Activated T-cell treated with anti-CD3 and anti-CD28 coated beads, Interleukin-2, amount 50 U/mL, for 4 hours (primary cell): Measurements from ENCODE around the gene C1orf174. TPM values are rescaled to one million over a fixed set of nuclear protein-coding genes. Genes with fewer than 3 reads are reported as not detected.

Experiments used
- ATAC-seq, 2 donors: fragments of 200-7000 bp; cut with Tn5 transposase; one replicate each; pipeline ENCODE4 v1.10.0; 2021
- DNase-seq: peaks from one replicate; pipeline ENCODE4 v3.0.0-alpha.2; 2020
- H3K27me3 Mint-ChIP-seq: one replicate; pipeline ENCODE4 v1.8.0; 2021; ENCODE audit warnings: low read depth, mixed read lengths
- H3K36me3 Mint-ChIP-seq: one replicate; pipeline ENCODE4 v1.8.0; 2022; ENCODE audit warnings: mixed read lengths; ENCODE audit not compliant: insufficient read depth
- H3K4me1 Mint-ChIP-seq: one replicate; pipeline ENCODE4 v1.8.0; 2021; ENCODE audit warnings: low read depth, mixed read lengths
- H3K4me3 Mint-ChIP-seq: one replicate; pipeline ENCODE4 v1.8.0; 2021; ENCODE audit warnings: mild to moderate bottlenecking, moderate library complexity, mixed read lengths
- H3K9me3 Mint-ChIP-seq: one replicate; pipeline ENCODE4 v1.8.0; 2021; ENCODE audit warnings: mixed read lengths
- total RNA-seq, 3 donors: library from RNA; stranded (reverse); gene quantifications; one replicate each; pipeline ENCODE4 v1.2.1, GENCODE V29; 2021

C1orf174 gene
- total RNA-seq, 3 donors from 2014 or later = 55.0 to 61.8 (median 60.5) TPM

DNA sequence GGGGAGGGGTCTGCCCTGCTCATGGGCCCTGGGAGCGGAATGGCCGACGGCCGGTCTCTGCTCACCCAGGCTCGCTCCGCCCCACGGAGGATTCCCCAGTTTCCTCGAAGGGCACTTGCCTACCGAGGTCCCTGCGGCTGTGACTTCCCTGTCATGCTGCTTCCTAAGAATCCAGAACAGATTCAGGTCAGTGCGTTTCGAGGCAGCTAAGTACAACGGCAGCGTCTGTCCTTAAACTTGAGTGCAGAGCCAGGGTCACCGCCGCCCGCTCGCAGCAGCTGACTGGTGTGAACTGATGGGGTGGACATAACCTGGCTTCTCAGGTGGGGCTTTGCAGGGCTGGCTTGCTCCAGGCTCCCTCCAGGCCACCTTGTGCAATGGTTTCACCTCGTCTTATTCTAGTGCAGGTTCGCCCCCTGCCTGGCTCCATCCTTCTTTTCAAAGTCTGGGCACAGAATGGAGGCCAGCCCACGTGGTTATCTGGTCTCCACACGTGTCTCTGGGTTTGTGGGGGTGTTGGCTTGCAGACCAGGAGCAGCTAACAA lies 7.6 kb upstream of the C1orf174 start:
- Mint-ChIP-seq H3K4me1 (peaks cover 24% of the 10 kb centered on the region), H3K9me3 (no peaks in the 10 kb centered on the region), H3K27me3 (no peaks in the 10 kb centered on the region), H3K36me3 (no peaks in the 10 kb centered on the region), H3K4me3 (no peak overlapping the region)
- ATAC-seq = no peak
- DNase-seq = no peak

DNA sequence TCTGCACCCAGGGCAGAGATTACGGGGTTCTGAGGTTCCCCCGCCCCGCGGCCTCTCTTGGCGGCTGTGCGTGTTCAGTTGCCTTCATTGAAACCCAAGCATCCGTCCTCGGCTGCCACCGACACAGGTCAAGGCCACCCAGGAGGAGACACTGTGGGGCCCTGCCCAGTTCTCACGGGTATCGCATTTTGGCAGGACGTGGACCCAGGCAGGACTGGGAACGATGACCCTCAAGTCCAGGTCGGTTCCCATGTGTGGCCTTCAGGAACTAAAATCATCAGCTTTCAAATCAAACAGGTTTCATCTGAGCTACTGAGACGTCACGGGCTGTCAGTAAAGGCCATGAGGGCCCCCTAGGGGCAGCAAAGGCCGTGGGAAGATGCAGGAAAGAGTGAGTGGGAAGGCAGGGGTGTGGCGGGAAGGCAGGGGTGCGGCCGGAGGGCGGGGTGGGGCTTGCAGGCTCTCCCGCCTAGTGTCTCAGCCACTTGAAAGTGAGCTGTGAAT lies 7.0 kb upstream of the C1orf174 start:
- ATAC-seq = no peak
- DNase-seq = no peak
- Mint-ChIP-seq H3K4me1 (peaks cover 30% of the 10 kb centered on the region), H3K9me3 (no peaks in the 10 kb centered on the region), H3K4me3 (no peak overlapping the region), H3K27me3 (no peaks in the 10 kb centered on the region), H3K36me3 (no peaks in the 10 kb centered on the region)

GRCh38 chr1:3906672-3907020 lies 6.6 kb upstream of the C1orf174 start:
- Mint-ChIP-seq H3K36me3 (no peaks in the 10 kb centered on the region), H3K4me3 (no peak overlapping the region), H3K4me1 (peaks cover 34% of the 10 kb centered on the region), H3K27me3 (no peaks in the 10 kb centered on the region), H3K9me3 (no peaks in the 10 kb centered on the region)
- no peak for ATAC-seq
- no peak for DNase-seq

GRCh38 chr1:3905953-3906671 lies 6.0 kb upstream of the C1orf174 start:
- DNase-seq = no peak
- H3K36me3 Mint-ChIP-seq = no peaks in the 10 kb centered on the region
- no peaks in the 10 kb centered on the region for H3K27me3 Mint-ChIP-seq
- H3K4me1 Mint-ChIP-seq = peaks cover 34% of the 10 kb centered on the region
- no peak overlapping the region for H3K4me3 Mint-ChIP-seq
- ATAC-seq = no peak
- no peaks in the 10 kb centered on the region for H3K9me3 Mint-ChIP-seq

- Mint-ChIP-seq H3K36me3 (no peaks in the 10 kb centered on the region), H3K4me3 (no peak overlapping the region), H3K4me1 (peaks cover 30% of the 10 kb centered on the region), H3K9me3 (no peaks in the 10 kb centered on the region), H3K27me3 (no peaks in the 10 kb centered on the region)
- no peak for DNase-seq
- ATAC-seq = no peak
These were observed 5.3 kb upstream of the C1orf174 start for GRCh38 chr1:3905266-3905952.

- H3K4me3 Mint-ChIP-seq = no peak overlapping the region
- no peaks in the 10 kb centered on the region for H3K27me3 Mint-ChIP-seq
- no peaks in the 10 kb centered on the region for H3K36me3 Mint-ChIP-seq
- no peak for DNase-seq
- peaks cover 30% of the 10 kb centered on the region for H3K4me1 Mint-ChIP-seq
- ATAC-seq = no peak
- H3K9me3 Mint-ChIP-seq = no peaks in the 10 kb centered on the region
These were observed 4.7 kb upstream of the C1orf174 start for GRCh38 chr1:3904843-3905185.

GRCh38 chr1:3904006-3904842 lies 4.2 kb upstream of the C1orf174 start:
- H3K9me3 Mint-ChIP-seq = no peaks in the 10 kb centered on the region
- H3K4me1 Mint-ChIP-seq = peaks cover 32% of the 10 kb centered on the region
- ATAC-seq = no peak
- DNase-seq = no peak
- H3K27me3 Mint-ChIP-seq = no peaks in the 10 kb centered on the region
- no peak overlapping the region for H3K4me3 Mint-ChIP-seq
- H3K36me3 Mint-ChIP-seq = no peaks in the 10 kb centered on the region

DNA sequence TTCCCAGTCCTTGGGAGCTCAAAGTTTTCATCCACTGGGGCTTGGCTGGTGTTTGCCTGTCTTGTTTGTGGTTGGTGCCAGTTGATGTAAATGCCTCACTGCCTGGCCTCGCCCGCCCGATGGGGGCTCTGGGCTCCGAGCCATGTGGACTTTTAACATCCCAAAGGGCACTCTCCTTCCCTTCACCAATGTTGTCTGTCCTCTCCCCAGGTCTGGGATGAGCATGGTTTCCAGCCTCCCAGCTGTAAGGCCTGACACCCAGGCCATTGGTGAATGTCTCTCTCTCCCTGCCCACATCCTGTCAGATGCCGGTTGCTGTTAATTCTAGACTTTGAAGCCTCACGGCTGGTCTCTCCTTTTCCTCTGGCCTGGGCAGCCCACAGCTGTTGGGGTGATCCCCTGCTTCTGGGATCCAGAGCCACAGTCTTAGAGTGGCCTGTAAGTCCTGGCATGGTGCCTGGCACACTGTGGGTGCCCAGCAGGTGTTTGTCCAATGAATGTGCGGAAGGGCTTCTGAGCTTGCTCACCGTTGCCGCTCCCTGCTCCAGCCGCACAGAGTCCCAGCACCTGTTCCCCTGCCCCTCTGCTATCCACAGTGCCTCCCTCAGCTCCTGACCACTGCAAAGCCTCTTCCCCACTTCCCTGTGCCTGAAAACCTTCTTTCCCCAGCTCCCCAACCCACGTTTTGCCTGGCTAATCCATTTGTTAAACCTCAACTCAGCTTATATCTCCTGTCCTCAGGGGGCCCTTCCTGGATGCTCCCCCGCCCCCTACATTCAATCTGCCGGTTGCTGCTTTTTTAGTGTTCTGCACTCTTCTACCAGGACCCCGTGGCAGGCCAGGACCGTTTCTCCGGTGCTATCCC lies 3.3 kb upstream of the C1orf174 start:
- Mint-ChIP-seq H3K9me3 (peaks cover 3% of the 10 kb centered on the region), H3K27me3 (no peaks in the 10 kb centered on the region), H3K36me3 (peaks cover 2% of the 10 kb centered on the region), H3K4me3 (no peak overlapping the region), H3K4me1 (peaks cover 40% of the 10 kb centered on the region)
- DNase-seq = no peak
- no peak for ATAC-seq

- peak overlapping the region; percentile 89 for H3K4me3 Mint-ChIP-seq
- DNase-seq (peak; percentile 15), ATAC-seq (no peak)
- H3K27me3 Mint-ChIP-seq = no peaks in the 10 kb centered on the region
- H3K9me3 Mint-ChIP-seq = peaks cover 9% of the 10 kb centered on the region
- peaks cover 6% of the 10 kb centered on the region for H3K36me3 Mint-ChIP-seq
- H3K4me1 Mint-ChIP-seq = peaks cover 41% of the 10 kb centered on the region
These were observed 2.6 kb upstream of the C1orf174 start for GRCh38 chr1:3902571-3903091.

DNA sequence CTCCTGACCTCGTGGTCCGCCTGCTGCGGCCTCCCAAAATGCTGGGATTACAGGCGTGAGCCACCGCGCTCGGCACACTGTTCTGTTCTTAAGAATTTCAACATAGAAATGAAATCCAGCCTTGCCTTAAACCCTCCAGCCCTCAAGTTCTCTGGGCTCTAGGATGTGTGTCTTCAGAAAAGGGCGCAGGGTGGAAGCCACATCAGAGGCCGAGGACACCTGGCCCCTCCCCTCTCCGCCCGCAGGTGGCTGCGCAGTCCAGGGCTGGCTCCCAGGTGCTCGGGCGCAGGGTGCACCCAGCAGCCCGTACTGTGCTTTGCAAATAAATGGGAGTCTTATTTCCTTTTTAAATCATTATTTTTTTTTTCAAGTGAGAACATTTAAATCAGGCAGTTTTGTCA lies 2.0 kb upstream of the C1orf174 start:
- Mint-ChIP-seq H3K4me3 (peak overlapping the region; percentile 89), H3K36me3 (peaks cover 9% of the 10 kb centered on the region), H3K27me3 (no peaks in the 10 kb centered on the region), H3K9me3 (peaks cover 13% of the 10 kb centered on the region), H3K4me1 (peaks cover 43% of the 10 kb centered on the region)
- ATAC-seq (no peak), DNase-seq (no peak)

DNA sequence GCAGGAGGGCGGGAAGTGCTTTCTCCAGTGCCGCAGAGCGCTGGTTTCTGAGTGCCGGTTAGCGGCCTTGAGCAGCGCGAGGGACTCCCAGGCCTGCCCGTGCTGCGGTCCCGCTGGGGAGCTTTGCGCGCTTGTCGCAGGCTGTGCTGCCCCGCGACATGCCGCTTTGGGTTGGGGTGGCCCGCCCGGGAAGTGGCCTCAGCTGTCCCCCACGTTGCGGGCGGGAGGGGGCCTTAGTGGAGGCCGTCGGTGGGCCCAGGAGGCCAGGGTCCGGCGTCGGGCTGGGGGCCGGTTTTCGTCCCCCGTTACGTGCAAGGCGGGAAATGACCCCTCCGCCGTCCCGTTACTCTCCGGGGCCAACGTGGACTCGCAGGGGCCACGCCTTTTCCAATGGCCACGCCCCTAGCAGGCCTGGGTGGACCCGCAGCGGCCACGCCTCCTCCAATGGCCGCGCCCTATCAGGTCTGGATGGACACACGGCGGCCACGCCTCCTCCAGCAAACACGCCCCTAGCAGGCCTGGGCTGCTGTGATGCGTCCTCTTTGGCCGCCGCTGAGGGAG lies 977 bp upstream of the C1orf174 start:
- DNase-seq (peak; percentile 68), ATAC-seq (peak; percentile 35 to 39)
- peaks cover 15% of the 10 kb centered on the region for H3K36me3 Mint-ChIP-seq
- peaks cover 16% of the 10 kb centered on the region for H3K9me3 Mint-ChIP-seq
- no peaks in the 10 kb centered on the region for H3K27me3 Mint-ChIP-seq
- peaks cover 48% of the 10 kb centered on the region for H3K4me1 Mint-ChIP-seq
- peak overlapping the region; percentile 89 for H3K4me3 Mint-ChIP-seq

- peaks cover 46% of the 10 kb centered on the region for H3K4me1 Mint-ChIP-seq
- peaks cover 15% of the 10 kb centered on the region for H3K36me3 Mint-ChIP-seq
- H3K27me3 Mint-ChIP-seq = no peaks in the 10 kb centered on the region
- H3K9me3 Mint-ChIP-seq = peaks cover 16% of the 10 kb centered on the region
- DNase-seq (no peak), ATAC-seq (no peak)
- H3K4me3 Mint-ChIP-seq = peak overlapping the region; percentile 89
These were observed 320 bp downstream of the C1orf174 start for GRCh38 chr1:3899754-3900149.

GRCh38 chr1:3898994-3899753 lies 898 bp downstream of the C1orf174 start:
- Mint-ChIP-seq H3K4me3 (peak overlapping the region; percentile 89), H3K4me1 (peaks cover 42% of the 10 kb centered on the region), H3K9me3 (peaks cover 16% of the 10 kb centered on the region), H3K27me3 (no peaks in the 10 kb centered on the region), H3K36me3 (peaks cover 15% of the 10 kb centered on the region)
- no peak for DNase-seq
- no peak for ATAC-seq
